Right lobe of liver (tissue), 4 donors: Measurements from ENCODE around the gene STH.

ENCODE experiments used
- POLR2A ChIP-seq: fragments of 450-650 bp; IDR thresholded peaks from one replicate; pipeline ENCODE4 v1.6.1; 2017; ENCODE audit warnings: antibody characterized with exemption, mild to moderate bottlenecking
- TF ChIP-seq, protein P1 (sequence below), 4 donors: fragments of 200-600 bp in 3 of 4; fragments of 450-650 bp in 1 of 4; IDR thresholded peaks; one replicate each; pipeline versions ENCODE4 v1.5.1 to v1.8.0; 2016 to 2022; ENCODE audit warnings: antibody characterized with exemption in 4 of 4, mild to moderate bottlenecking in 2 of 4
- donor health status: DM: no; HTN: no; CAD: no.
- donor health status: DM: no; HTN: no; CAD: no.
- donor health status: DM: no; HTN: yes; CAD: no.

DNA sequence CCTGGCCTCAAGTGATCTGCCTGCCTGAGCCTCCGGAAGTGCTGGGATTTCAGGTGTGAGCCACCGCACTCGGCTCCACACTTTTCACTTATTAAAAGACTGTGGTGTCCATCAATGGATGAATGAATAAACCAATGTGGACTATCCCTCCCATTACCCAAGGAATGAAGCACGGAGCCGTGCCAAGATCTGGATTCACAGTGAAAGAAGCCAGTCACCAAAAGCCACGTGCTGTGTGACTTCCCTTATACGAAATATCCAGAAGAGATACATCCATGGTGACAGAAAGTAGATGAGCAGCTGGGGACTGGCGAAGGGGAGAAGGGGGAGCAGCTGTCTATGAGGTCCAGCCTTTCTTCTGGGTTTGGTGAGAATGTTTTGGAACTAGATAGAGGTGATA is 48.2 kb upstream of the STH start:
- TF ChIP-seq, protein P1, sequence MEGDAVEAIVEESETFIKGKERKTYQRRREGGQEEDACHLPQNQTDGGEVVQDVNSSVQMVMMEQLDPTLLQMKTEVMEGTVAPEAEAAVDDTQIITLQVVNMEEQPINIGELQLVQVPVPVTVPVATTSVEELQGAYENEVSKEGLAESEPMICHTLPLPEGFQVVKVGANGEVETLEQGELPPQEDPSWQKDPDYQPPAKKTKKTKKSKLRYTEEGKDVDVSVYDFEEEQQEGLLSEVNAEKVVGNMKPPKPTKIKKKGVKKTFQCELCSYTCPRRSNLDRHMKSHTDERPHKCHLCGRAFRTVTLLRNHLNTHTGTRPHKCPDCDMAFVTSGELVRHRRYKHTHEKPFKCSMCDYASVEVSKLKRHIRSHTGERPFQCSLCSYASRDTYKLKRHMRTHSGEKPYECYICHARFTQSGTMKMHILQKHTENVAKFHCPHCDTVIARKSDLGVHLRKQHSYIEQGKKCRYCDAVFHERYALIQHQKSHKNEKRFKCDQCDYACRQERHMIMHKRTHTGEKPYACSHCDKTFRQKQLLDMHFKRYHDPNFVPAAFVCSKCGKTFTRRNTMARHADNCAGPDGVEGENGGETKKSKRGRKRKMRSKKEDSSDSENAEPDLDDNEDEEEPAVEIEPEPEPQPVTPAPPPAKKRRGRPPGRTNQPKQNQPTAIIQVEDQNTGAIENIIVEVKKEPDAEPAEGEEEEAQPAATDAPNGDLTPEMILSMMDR (IDR thresholded peaks at IDR 0.05) = no peak
- no peak for TF ChIP-seq POLR2A
